GM18951 (cell line): ENCODE results near the gene CRABP1.
"Not testable (repeated sequence)": the region's sequence is repeated elsewhere in the genome, so short reads cannot be mapped to it uniquely, and the experiment has no call there.

Experiments
- POLR2A ChIP-seq: IDR thresholded peaks from 4 replicates; pipeline ENCODE4 v1.6.1; 2011; ENCODE audit warnings: mild to moderate bottlenecking; ENCODE audit not compliant: insufficient read length, insufficient read depth; ENCODE audit errors: extremely low read depth
- in situ Hi-C: fragments of 300-500 bp; cut with MboI; formaldehyde crosslinking; loops from one replicate; pipeline ENCODE4 v1.12.0; 2022; ENCODE audit warnings: low sequenced_read_pairs, mixed read lengths, inconsistent platforms; ENCODE audit not compliant: unreplicated experiment

CRABP1 gene

GRCh38 chr15:78361771-78362506 lies 21.8 kb downstream of the CRABP1 start:
- TF ChIP-seq POLR2A = no peak
- in situ Hi-C loops = no loop called here

- TF ChIP-seq POLR2A = no peak
- in situ Hi-C loops = no loop called here
Observed at GRCh38 chr15:78362716-78363380, 22.7 kb downstream of the CRABP1 start.

- in situ Hi-C loops = no loop called here
- no peak for TF ChIP-seq POLR2A
Observed at GRCh38 chr15:78363381-78363734, 23.2 kb downstream of the CRABP1 start.

- no peak for TF ChIP-seq POLR2A
- in situ Hi-C loops = no loop called here
Observed at GRCh38 chr15:78364233-78364632, 24.1 kb downstream of the CRABP1 start.

- TF ChIP-seq POLR2A = no peak
- in situ Hi-C loops = no loop called here
Observed at GRCh38 chr15:78365917-78366316, 25.8 kb downstream of the CRABP1 start.

GRCh38 chr15:78366342-78366741 lies 26.2 kb downstream of the CRABP1 start:
- in situ Hi-C loops = no loop called here

GRCh38 chr15:78368651-78369050 lies 28.5 kb downstream of the CRABP1 start:
- in situ Hi-C loops = no loop called here
- TF ChIP-seq POLR2A = no peak

More at GRCh38 chr15:78366342-78366741, 26.2 kb downstream of the CRABP1 start:
- TF ChIP-seq POLR2A = no peak

GRCh38 chr15:78369161-78369560 lies 29.0 kb downstream of the CRABP1 start:
- TF ChIP-seq POLR2A = no peak
- in situ Hi-C loops = no loop called here

GRCh38 chr15:78370013-78370412 lies 29.9 kb downstream of the CRABP1 start:
- in situ Hi-C loops = no loop called here
- TF ChIP-seq POLR2A = no peak

GRCh38 chr15:78372880-78373279 lies 32.7 kb downstream of the CRABP1 start:
- in situ Hi-C loops = no loop called here
- no peak for TF ChIP-seq POLR2A

- in situ Hi-C loops = no loop called here
- TF ChIP-seq POLR2A = no peak
Observed at GRCh38 chr15:78374436-78375393, 34.6 kb downstream of the CRABP1 start.

- in situ Hi-C loops = not testable (repeated sequence)
Observed at GRCh38 chr15:78380143-78380542, 40.0 kb downstream of the CRABP1 start.

GRCh38 chr15:78382114-78382880 lies 42.1 kb downstream of the CRABP1 start:
- no peak for TF ChIP-seq POLR2A
- in situ Hi-C loops = no loop called here
